Panc1 (cell line): ENCODE data around the gene ISG15. TPM values are rescaled to one million over a fixed set of nuclear protein-coding genes. Genes with fewer than 3 reads are reported as not detected.

Experiments
- ATAC-seq: fragments of 200-7000 bp; cut with Tn5 transposase; 2 replicates; pipeline ENCODE4 v1.9.1; 2020; ENCODE audit warnings: mild to moderate bottlenecking, moderate library complexity
- BruUV-seq: library from RNA; stranded (reverse); fragments of 400-500 nt; replicated peaks from 2 replicates; lab custom pipeline; 2021; lab: Mats Ljungman, UMichigan
- CTCF ChIA-PET: fragments of 300-600 bp; sonication (Branson Sonifier 250); formaldehyde crosslinking; loops from one replicate; lab custom pipeline; 2022; ENCODE audit warnings: antibody characterized with exemption; lab: Charles Lee
- POLR2A ChIA-PET: fragments of 300-600 bp; sonication (Branson Sonifier 250); formaldehyde crosslinking; loops from one replicate; lab custom pipeline; 2022; ENCODE audit warnings: antibody characterized with exemption; lab: Charles Lee
- DNase-seq: peaks from one replicate; pipeline ENCODE4 v3.0.0-alpha.2; 2010; ENCODE audit warnings: low read depth, low spot score
- H3K27ac ChIP-seq: 2 replicates; pipeline ENCODE4 v1.5.1; 2011; ENCODE audit warnings: mild to moderate bottlenecking, low read length, inconsistent platforms
- H3K27me3 ChIP-seq: fragments of 200-500 bp; sonication (Bioruptor generic); 2 replicates; pipeline ENCODE4 v1.6.0; 2014; ENCODE audit warnings: low read length, inconsistent platforms; ENCODE audit not compliant: control insufficient read depth, insufficient read depth
- H3K36me3 ChIP-seq: fragments of 200-500 bp; sonication (Bioruptor generic); 2 replicates; pipeline ENCODE4 v1.5.1; 2014; ENCODE audit warnings: inconsistent platforms, mild to moderate bottlenecking, low read length, moderate library complexity; ENCODE audit not compliant: control insufficient read depth, insufficient read depth
- H3K4me1 ChIP-seq: 2 replicates; pipeline ENCODE4 v1.5.1; 2011; ENCODE audit warnings: inconsistent platforms, mild to moderate bottlenecking, low read length, moderate library complexity; ENCODE audit not compliant: control insufficient read depth, insufficient read depth
- H3K4me3 ChIP-seq, 2 experiments: 2 replicates each; pipeline ENCODE4 v1.5.1; 2011 to 2012; ENCODE audit warnings: low read depth in 2 of 2, low read length in 2 of 2, mild to moderate bottlenecking in 2 of 2, inconsistent platforms in 1 of 2, moderate library complexity in 1 of 2
- H3K9me3 ChIP-seq: fragments of 200-500 bp; sonication (Bioruptor generic); 2 replicates; pipeline ENCODE4 v1.5.1; 2014; ENCODE audit warnings: low read depth, mild to moderate bottlenecking, inconsistent platforms, low read length, moderate library complexity; ENCODE audit not compliant: control insufficient read depth, insufficient read depth
- POLR2AphosphoS5 ChIP-seq: IDR thresholded peaks from 2 replicates; pipeline ENCODE4 v1.6.1; 2012; ENCODE audit warnings: mild to moderate bottlenecking, low read depth, low read length, moderate library complexity
- SIN3A ChIP-seq: IDR thresholded peaks from 2 replicates; pipeline ENCODE4 v1.6.1; 2012; ENCODE audit warnings: low read depth, mild to moderate bottlenecking, low read length, moderate library complexity, borderline replicate concordance; ENCODE audit not compliant: insufficient read depth
- TCF7L2 ChIP-seq: IDR thresholded peaks from 2 replicates; pipeline ENCODE4 v1.6.1; 2011; ENCODE audit warnings: mild to moderate bottlenecking, low read depth, low read length, inconsistent platforms
- in situ Hi-C: cut with HindIII; loops from 2 replicates; pipeline ENCODE4 v1.10.0; 2016; ENCODE audit warnings: low sequenced_read_pairs, low pct_unique_long_range_greater_than_20kb
- intact Hi-C: fragments of 100-400 bp; cut with micrococcal nuclease; formaldehyde crosslinking; loops from one replicate; pipeline ENCODE4 v1.10.0; 2022; ENCODE audit not compliant: unreplicated experiment
- total RNA-seq: library from RNA; stranded (reverse); gene quantifications from one replicate; pipeline ENCODE4 v1.2.1, GENCODE V29; 2021; ENCODE audit not compliant: unreplicated experiment
- TF ChIP-seq, protein P1 (sequence below): fragments of 450-650 bp; IDR thresholded peaks from 2 replicates; pipeline ENCODE4 v1.5.1; 2017; ENCODE audit warnings: mild to moderate bottlenecking
- TF ChIP-seq, protein P2 (sequence below), 2 experiments: IDR thresholded peaks; 2 replicates each; pipeline ENCODE4 v1.6.1; 2011 to 2012; ENCODE audit warnings: low read depth in 2 of 2, control low read depth in 1 of 2, low read length in 1 of 2, mild to moderate bottlenecking in 1 of 2, moderate library complexity in 1 of 2; ENCODE audit not compliant: insufficient read depth in 1 of 2

Gene ISG15
- total RNA-seq, 1 experiment from 2014 or later = 102 TPM

DNA sequence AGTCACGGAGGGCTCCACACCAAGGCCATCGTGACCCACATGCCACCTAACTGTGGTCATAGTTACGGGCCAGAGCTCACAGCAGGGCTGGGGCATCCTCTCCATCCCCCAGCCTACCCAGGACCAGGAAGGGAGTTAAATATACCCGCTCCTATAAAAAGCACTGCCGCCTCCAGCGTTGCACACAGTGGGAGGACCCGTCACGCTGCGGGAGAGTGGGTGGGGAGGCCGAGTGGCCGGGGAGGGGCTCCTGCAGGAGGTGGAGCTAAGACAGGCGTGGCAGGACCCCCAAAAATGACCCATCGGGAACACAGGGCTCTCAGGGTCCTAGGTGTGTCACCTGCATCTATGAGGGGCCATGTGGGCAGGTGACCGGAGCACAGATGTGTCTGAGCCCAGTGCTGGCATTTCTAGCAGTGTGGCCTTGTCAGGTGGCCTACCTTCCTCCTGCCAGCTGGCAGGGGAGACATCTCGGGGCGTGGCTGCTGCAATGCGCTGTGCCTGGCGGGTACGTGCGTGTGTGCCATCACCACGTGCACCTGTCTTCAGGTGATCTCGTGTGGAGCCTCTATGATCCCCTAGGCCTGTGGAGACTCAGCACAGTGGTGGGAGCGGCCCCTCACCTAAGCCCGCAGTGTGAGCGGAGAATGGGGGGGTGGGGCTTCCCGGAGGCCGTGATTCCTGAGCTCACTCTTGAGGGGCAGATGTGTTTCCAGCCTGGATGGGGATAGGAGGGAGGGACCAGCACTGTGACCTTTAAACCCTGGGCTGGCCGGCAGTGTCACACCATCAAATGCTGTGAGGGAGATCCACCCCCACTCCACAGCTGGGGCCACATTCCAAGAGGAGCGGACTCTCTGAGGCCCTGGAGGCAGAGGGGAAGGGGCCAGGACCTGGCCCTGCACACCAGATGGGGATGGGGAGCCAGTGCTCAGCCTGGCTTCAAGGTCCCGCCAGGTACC is 24.4 kb downstream of the ISG15 start:
- ChIA-PET CTCF (no interaction called here), POLR2A (interaction anchor here (0.6 kb wide), 1 partner anchor 18 kb away, joined by 7 read pairs; the partner anchor contains the start of gene AGRN)
- no peak for TF ChIP-seq TCF7L2
- TF ChIP-seq, protein P1, sequence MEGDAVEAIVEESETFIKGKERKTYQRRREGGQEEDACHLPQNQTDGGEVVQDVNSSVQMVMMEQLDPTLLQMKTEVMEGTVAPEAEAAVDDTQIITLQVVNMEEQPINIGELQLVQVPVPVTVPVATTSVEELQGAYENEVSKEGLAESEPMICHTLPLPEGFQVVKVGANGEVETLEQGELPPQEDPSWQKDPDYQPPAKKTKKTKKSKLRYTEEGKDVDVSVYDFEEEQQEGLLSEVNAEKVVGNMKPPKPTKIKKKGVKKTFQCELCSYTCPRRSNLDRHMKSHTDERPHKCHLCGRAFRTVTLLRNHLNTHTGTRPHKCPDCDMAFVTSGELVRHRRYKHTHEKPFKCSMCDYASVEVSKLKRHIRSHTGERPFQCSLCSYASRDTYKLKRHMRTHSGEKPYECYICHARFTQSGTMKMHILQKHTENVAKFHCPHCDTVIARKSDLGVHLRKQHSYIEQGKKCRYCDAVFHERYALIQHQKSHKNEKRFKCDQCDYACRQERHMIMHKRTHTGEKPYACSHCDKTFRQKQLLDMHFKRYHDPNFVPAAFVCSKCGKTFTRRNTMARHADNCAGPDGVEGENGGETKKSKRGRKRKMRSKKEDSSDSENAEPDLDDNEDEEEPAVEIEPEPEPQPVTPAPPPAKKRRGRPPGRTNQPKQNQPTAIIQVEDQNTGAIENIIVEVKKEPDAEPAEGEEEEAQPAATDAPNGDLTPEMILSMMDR = no peak
- TF ChIP-seq, protein P2, sequence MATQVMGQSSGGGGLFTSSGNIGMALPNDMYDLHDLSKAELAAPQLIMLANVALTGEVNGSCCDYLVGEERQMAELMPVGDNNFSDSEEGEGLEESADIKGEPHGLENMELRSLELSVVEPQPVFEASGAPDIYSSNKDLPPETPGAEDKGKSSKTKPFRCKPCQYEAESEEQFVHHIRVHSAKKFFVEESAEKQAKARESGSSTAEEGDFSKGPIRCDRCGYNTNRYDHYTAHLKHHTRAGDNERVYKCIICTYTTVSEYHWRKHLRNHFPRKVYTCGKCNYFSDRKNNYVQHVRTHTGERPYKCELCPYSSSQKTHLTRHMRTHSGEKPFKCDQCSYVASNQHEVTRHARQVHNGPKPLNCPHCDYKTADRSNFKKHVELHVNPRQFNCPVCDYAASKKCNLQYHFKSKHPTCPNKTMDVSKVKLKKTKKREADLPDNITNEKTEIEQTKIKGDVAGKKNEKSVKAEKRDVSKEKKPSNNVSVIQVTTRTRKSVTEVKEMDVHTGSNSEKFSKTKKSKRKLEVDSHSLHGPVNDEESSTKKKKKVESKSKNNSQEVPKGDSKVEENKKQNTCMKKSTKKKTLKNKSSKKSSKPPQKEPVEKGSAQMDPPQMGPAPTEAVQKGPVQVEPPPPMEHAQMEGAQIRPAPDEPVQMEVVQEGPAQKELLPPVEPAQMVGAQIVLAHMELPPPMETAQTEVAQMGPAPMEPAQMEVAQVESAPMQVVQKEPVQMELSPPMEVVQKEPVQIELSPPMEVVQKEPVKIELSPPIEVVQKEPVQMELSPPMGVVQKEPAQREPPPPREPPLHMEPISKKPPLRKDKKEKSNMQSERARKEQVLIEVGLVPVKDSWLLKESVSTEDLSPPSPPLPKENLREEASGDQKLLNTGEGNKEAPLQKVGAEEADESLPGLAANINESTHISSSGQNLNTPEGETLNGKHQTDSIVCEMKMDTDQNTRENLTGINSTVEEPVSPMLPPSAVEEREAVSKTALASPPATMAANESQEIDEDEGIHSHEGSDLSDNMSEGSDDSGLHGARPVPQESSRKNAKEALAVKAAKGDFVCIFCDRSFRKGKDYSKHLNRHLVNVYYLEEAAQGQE (IDR thresholded peaks at IDR 0.05; ENCODE audit: insufficient read depth in 1 of 2, low read depth in 2 of 2, low read length in 1 of 2) = no peak
- TF ChIP-seq SIN3A = no peak
- TF ChIP-seq POLR2AphosphoS5 = no peak
- Histone ChIP-seq H3K27me3 (no peaks in the 10 kb centered on the region), H3K27ac (no peak overlapping the region), H3K4me1 (peaks cover 8% of the 10 kb centered on the region; the same call in 1 of the 2 replicates), H3K9me3 (no peaks in the 10 kb centered on the region), H3K4me3 (no peak overlapping the region), H3K36me3 (no peaks in the 10 kb centered on the region)
- no TSS peak for BruUV-seq
- intact Hi-C loops = no loop called here
- no peak for DNase-seq
- ATAC-seq = no peak
- in situ Hi-C loops = no loop called here

- no peak overlapping the region for H3K4me3 ChIP-seq
- BruUV-seq = no TSS peak
- no peaks in the 10 kb centered on the region for H3K36me3 ChIP-seq
- in situ Hi-C loops = no loop called here
- ChIA-PET CTCF (interaction anchor here (0.7 kb wide), 1 partner anchor 23 kb away, joined by 4 read pairs; no protein-coding TSS in a partner anchor), POLR2A (no interaction called here)
- ATAC-seq (no peak), DNase-seq (no peak)
- no peaks in the 10 kb centered on the region for H3K9me3 ChIP-seq
- no peaks in the 10 kb centered on the region for H3K27me3 ChIP-seq
- peaks cover 8% of the 10 kb centered on the region; the same call in 1 of the 2 replicates for H3K4me1 ChIP-seq
- H3K27ac ChIP-seq = no peak overlapping the region
- TF ChIP-seq, protein P1 = no peak
- TF ChIP-seq SIN3A (no peak), TCF7L2 (no peak), POLR2AphosphoS5 (no peak)
- TF ChIP-seq, protein P2 (IDR thresholded peaks at IDR 0.05; ENCODE audit: insufficient read depth in 1 of 2, low read depth in 2 of 2, low read length in 1 of 2) = no peak
- intact Hi-C loops = no loop called here
These were observed 25.4 kb downstream of the ISG15 start for GRCh38 chr1:1038694-1039093.
